Measurements from ENCODE around the gene GGACT. TPM values are rescaled to one million over a fixed set of nuclear protein-coding genes. Genes with fewer than 3 reads are reported as not detected.
A peak's percentile ranks its signal among the peaks of the same experiment; 100 is the strongest.

The GGACT gene
- 5.9 TPM for polyA plus RNA-seq (2013, experiment 1 of 4)
- 6.6 TPM for polyA plus RNA-seq (2013, experiment 2 of 4)
- 5.7 TPM for polyA plus RNA-seq (2013, experiment 3 of 4)
- 6.4 TPM for polyA plus RNA-seq (2013, experiment 4 of 4)

DNA sequence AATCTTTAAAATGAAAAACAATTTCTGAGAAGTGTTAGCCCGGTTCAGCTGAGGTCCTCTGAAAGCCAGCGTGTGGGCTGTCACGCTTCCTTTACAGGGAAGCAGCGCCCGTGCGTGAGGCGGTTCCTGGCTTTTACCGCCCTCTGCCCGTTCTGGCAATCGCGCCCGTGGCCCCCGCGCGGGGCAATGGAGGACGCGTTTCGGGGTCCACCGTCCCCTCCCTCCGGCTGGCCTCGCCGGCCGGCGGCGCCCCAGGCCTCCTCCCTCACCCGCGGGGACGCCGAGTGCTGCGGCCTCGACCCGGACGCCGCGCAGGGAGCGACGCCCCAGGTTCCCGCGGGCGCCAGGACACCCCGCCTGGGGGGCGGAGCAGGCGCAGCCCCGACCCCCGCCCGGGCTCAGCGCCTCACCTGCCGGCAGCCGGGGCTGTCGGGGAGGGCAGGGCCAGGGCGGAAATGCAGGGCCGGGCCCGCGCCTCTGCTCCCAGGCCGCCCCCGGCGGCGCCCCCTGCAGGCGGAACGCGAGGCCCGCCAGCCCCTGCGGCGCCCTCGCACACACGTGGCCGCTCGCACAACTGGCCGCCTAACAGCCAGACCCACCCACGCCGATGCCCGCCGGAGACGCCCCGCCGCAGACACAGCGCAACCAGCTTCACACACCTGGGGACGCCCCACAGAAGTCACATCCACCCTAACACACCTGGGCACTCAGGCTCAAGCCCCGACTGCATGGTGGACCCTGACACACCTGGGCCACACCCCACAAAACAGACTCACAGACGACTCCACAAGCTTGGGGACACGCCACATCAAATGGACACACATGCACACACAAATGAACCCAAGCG, at the start of gene GGACT:
Gene GGACT, minus strand, starts transcription at position 459 of the 847 bp plus-strand sequence. CDS start 56,198 bp downstream, outside the sequence.
- Histone ChIP-seq H3K36me3 (ENCODE audit: control insufficient read depth, insufficient read depth, low read length) (no peaks in the 10 kb centered on the region), H3K27ac (ENCODE audit: insufficient read depth, low read depth, low read length, poor library complexity, severe bottlenecking) (no peak within 1 kb of the TSS), H3K27me3 (ENCODE audit: control insufficient read depth, insufficient read depth, low read length, poor library complexity, severe bottlenecking) (no peaks in the 10 kb centered on the region), H3K4me1 (ENCODE audit: control insufficient read depth, insufficient read depth, low read length) (no peaks in the 10 kb centered on the region), H3K9me3 (ENCODE audit: control insufficient read depth, low read length) (no peaks in the 10 kb centered on the region), H3K4me3 (ENCODE audit: insufficient read depth, low read depth, low read length) (peak within 1 kb of the TSS; percentile 67)
- 12 to 14% methylated on average over 82 of the region's 82 CpGs for WGBS, 2 experiments

DNA sequence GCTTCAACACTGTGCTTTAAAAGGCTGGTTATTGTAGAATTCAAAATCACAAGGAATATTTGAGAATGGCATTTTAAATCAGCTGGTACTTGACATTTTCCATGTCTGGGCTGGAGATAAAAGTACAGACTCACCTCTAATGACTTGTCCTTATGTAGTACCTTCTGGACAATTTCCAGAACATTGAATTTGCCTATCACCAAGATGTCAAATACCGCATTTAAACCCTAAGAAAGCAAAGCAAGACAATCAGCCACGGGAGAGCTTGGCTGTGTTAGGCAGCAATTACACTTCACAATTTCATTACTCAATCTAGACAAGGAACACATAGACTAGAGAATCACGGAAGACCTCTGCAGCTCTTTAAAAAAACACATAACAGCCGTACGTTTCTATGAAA, 49.2 kb upstream of the GGACT start:
- H3K27ac ChIP-seq (ENCODE audit: insufficient read depth, low read depth, low read length, poor library complexity, severe bottlenecking), result no peak overlapping the region
- H3K4me1 ChIP-seq (ENCODE audit: control insufficient read depth, insufficient read depth, low read length), result no peaks in the 10 kb centered on the region
- no peaks in the 10 kb centered on the region for H3K27me3 ChIP-seq (ENCODE audit: control insufficient read depth, insufficient read depth, low read length, poor library complexity, severe bottlenecking)
- no peaks in the 10 kb centered on the region for H3K9me3 ChIP-seq (ENCODE audit: control insufficient read depth, low read length)
- peaks cover 31% of the 10 kb centered on the region for H3K36me3 ChIP-seq (ENCODE audit: control insufficient read depth, insufficient read depth, low read length)
- WGBS, 2 experiments, result 93 to 94% methylated on average over 3 to 5 of the region's 5 CpGs
- no peak overlapping the region for H3K4me3 ChIP-seq (ENCODE audit: insufficient read depth, low read depth, low read length)

DNA sequence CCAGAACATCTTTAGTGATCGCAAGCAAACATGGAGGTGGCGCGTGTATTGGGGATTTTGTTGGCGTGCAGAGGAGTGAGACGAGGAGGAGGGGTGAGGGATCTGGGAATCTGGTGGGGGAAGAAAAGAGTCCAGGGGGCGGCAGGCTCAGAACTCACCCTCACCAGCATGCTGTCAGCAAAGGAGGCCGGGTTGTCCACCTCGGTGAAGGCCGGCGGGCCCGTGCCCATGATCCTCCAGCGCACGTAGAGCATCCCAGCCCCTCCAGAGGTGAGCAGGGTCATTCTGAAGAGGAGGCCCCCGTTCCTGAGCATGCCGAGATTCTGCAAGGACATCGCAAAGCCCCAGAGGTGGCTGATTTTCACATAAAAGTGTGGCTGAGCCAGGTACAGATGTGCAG, 48.8 kb upstream of the GGACT start:
- Histone ChIP-seq H3K36me3 (ENCODE audit: control insufficient read depth, insufficient read depth, low read length) (peaks cover 27% of the 10 kb centered on the region), H3K9me3 (ENCODE audit: control insufficient read depth, low read length) (no peaks in the 10 kb centered on the region), H3K4me3 (ENCODE audit: insufficient read depth, low read depth, low read length) (no peak overlapping the region), H3K27me3 (ENCODE audit: control insufficient read depth, insufficient read depth, low read length, poor library complexity, severe bottlenecking) (no peaks in the 10 kb centered on the region), H3K4me1 (ENCODE audit: control insufficient read depth, insufficient read depth, low read length) (no peaks in the 10 kb centered on the region), H3K27ac (ENCODE audit: insufficient read depth, low read depth, low read length, poor library complexity, severe bottlenecking) (no peak overlapping the region)
- WGBS, 2 experiments, result 93% methylated on average over 16 of the region's 16 CpGs

DNA sequence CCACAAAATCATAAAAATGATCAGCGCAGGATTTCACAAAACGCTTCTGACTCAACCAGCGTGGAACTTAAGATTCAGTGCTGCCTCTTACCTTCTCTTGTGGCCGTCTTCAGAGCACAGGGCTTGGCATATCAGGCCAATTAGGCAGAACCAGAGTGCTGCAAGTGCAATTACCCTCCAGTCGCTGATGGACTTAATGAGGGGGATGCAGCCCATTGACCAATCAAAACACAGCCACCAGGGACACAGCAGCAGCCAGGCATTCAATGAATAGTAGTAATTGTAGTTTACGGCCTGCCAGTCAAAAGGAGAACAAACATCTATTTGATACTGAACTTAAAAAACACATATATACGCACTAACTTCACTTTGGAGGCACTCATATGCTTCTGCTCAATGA, 47.9 kb upstream of the GGACT start:
- Histone ChIP-seq H3K4me3 (ENCODE audit: insufficient read depth, low read depth, low read length) (no peak overlapping the region), H3K9me3 (ENCODE audit: control insufficient read depth, low read length) (no peaks in the 10 kb centered on the region), H3K4me1 (ENCODE audit: control insufficient read depth, insufficient read depth, low read length) (peaks cover 2% of the 10 kb centered on the region), H3K27ac (ENCODE audit: insufficient read depth, low read depth, low read length, poor library complexity, severe bottlenecking) (no peak overlapping the region), H3K27me3 (ENCODE audit: control insufficient read depth, insufficient read depth, low read length, poor library complexity, severe bottlenecking) (no peaks in the 10 kb centered on the region), H3K36me3 (ENCODE audit: control insufficient read depth, insufficient read depth, low read length) (peaks cover 23% of the 10 kb centered on the region)
- WGBS, 2 experiments, result 94 to 97% methylated on average over 6 to 7 of the region's 7 CpGs

DNA sequence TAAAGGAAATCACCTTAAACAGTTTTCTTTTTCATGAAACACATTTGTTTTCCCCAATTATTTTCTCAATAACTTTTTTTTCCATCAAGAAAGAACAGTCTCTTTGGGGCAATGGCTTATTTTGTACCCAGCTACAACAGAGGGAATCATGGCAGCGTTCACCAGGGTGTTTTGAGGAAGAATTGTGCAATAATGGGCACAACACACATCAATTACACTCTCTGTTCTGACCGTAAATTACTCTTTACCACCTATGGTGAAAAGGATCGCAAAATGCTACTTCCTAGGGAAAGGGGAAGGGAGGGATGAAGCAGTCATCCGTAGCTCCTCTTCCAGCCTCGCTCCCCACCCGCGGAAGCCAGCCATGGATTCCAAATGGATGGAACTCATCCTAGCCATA, 47.4 kb upstream of the GGACT start:
- Histone ChIP-seq H3K27me3 (ENCODE audit: control insufficient read depth, insufficient read depth, low read length, poor library complexity, severe bottlenecking) (no peaks in the 10 kb centered on the region), H3K27ac (ENCODE audit: insufficient read depth, low read depth, low read length, poor library complexity, severe bottlenecking) (no peak overlapping the region), H3K36me3 (ENCODE audit: control insufficient read depth, insufficient read depth, low read length) (peaks cover 18% of the 10 kb centered on the region), H3K4me1 (ENCODE audit: control insufficient read depth, insufficient read depth, low read length) (peaks cover 6% of the 10 kb centered on the region), H3K9me3 (ENCODE audit: control insufficient read depth, low read length) (no peaks in the 10 kb centered on the region), H3K4me3 (ENCODE audit: insufficient read depth, low read depth, low read length) (no peak overlapping the region)
- whole genome bisulfite sequencing, 2 experiments, result 87% methylated on average over 5 to 7 of the region's 7 CpGs

DNA sequence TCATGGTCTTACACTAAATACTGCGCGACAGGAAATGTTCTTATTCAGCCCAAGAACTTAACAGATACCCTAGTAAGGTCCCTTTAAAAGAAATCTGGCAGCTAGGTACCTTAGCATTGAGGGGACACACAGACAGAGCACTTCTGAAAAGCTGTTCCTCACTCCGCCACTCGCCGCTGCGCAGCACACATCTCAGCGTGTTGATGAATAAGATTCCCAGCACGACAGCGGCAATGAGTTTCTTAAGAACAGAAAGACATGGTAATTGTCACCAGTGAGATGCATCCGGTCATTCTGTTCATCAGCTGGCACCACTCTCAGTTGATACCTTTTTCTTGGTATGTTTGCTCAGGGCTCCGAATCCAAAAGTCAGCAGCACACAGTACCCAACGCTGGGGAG, 46.1 kb upstream of the GGACT start:
- peaks cover 16% of the 10 kb centered on the region for H3K4me1 ChIP-seq (ENCODE audit: control insufficient read depth, insufficient read depth, low read length)
- H3K27ac ChIP-seq (ENCODE audit: insufficient read depth, low read depth, low read length, poor library complexity, severe bottlenecking), result no peak overlapping the region
- no peak overlapping the region for H3K4me3 ChIP-seq (ENCODE audit: insufficient read depth, low read depth, low read length)
- peaks cover 16% of the 10 kb centered on the region for H3K36me3 ChIP-seq (ENCODE audit: control insufficient read depth, insufficient read depth, low read length)
- no peaks in the 10 kb centered on the region for H3K27me3 ChIP-seq (ENCODE audit: control insufficient read depth, insufficient read depth, low read length, poor library complexity, severe bottlenecking)
- no peaks in the 10 kb centered on the region for H3K9me3 ChIP-seq (ENCODE audit: control insufficient read depth, low read length)
- WGBS, 2 experiments, result 91 to 93% methylated on average over 12 of the region's 12 CpGs

DNA sequence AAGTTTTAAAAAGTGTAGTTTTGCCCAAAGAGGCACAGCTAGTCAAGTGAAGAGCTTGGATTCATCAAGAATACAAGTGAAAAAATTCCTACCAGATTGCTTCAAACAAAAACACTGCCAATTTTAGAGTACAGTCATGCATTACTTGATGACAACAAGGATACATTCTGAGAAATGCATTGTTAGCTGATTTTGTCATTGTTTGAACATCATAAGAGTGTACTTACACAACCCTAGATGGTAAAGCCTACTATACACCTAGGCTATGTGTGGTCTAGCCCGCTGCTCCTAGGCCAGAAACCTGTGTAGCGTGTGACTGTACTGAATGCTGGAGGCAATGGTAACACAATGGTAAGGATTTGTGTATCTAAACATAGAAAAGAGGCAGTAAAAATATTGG, 44.9 kb upstream of the GGACT start:
- peaks cover 26% of the 10 kb centered on the region for H3K36me3 ChIP-seq (ENCODE audit: control insufficient read depth, insufficient read depth, low read length)
- no peak overlapping the region for H3K4me3 ChIP-seq (ENCODE audit: insufficient read depth, low read depth, low read length)
- 72 to 74% methylated on average over 2 of the region's 2 CpGs for WGBS, 2 experiments
- no peaks in the 10 kb centered on the region for H3K9me3 ChIP-seq (ENCODE audit: control insufficient read depth, low read length)
- peaks cover 16% of the 10 kb centered on the region for H3K4me1 ChIP-seq (ENCODE audit: control insufficient read depth, insufficient read depth, low read length)
- H3K27me3 ChIP-seq (ENCODE audit: control insufficient read depth, insufficient read depth, low read length, poor library complexity, severe bottlenecking), result no peaks in the 10 kb centered on the region
- no peak overlapping the region for H3K27ac ChIP-seq (ENCODE audit: insufficient read depth, low read depth, low read length, poor library complexity, severe bottlenecking)

DNA sequence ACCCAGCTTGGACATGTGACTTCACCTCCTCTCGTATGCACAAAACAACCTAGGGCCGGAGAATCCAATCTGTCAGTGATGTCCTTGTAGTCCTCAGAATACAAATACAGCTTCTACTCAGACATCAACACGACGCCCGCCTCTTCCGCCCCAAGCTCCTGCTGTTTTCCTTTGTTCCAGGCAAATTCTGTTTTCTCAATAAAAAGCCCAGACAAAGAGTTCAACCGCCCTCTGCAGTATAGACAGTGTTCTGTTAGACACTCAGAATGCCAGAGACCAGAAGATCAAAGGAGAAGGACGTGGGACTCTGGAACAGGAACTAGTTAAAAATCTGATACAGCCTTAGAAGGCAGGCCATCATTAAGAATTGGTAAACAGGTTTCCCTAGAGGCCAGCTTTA, 42.0 kb upstream of the GGACT start:
- Histone ChIP-seq H3K9me3 (ENCODE audit: control insufficient read depth, low read length) (no peaks in the 10 kb centered on the region), H3K4me3 (ENCODE audit: insufficient read depth, low read depth, low read length) (no peak overlapping the region), H3K27ac (ENCODE audit: insufficient read depth, low read depth, low read length, poor library complexity, severe bottlenecking) (peak overlapping the region; percentile 59), H3K4me1 (ENCODE audit: control insufficient read depth, insufficient read depth, low read length) (peaks cover 16% of the 10 kb centered on the region), H3K36me3 (ENCODE audit: control insufficient read depth, insufficient read depth, low read length) (peaks cover 21% of the 10 kb centered on the region), H3K27me3 (ENCODE audit: control insufficient read depth, insufficient read depth, low read length, poor library complexity, severe bottlenecking) (no peaks in the 10 kb centered on the region)
- WGBS, 2 experiments, result 30 to 35% methylated on average over 8 of the region's 8 CpGs

DNA sequence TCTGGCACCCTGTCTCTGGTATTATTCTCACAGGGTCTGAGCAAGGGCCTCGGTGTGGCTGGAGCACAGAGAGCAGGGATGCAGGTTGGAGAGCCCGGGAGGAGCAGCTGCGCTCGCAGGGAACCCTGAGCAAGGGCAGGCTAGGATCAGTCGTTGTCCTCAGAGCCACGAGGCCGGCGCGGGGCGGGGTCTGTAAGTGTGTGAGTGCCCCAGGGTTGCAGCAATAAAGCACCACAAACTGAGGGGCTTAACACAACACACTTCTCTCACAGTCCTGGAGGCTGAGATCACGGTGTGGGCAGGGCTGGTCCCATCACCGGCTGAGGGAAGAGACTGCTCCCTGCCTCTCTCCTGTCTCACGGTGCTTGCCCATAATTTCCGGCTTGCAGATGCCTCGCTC, 38.5 kb upstream of the GGACT start:
- no peaks in the 10 kb centered on the region for H3K27me3 ChIP-seq (ENCODE audit: control insufficient read depth, insufficient read depth, low read length, poor library complexity, severe bottlenecking)
- H3K4me1 ChIP-seq (ENCODE audit: control insufficient read depth, insufficient read depth, low read length), result peaks cover 16% of the 10 kb centered on the region
- no peak overlapping the region for H3K27ac ChIP-seq (ENCODE audit: insufficient read depth, low read depth, low read length, poor library complexity, severe bottlenecking)
- H3K36me3 ChIP-seq (ENCODE audit: control insufficient read depth, insufficient read depth, low read length), result peaks cover 33% of the 10 kb centered on the region
- 93 to 94% methylated on average over 15 of the region's 15 CpGs for WGBS, 2 experiments
- H3K4me3 ChIP-seq (ENCODE audit: insufficient read depth, low read depth, low read length), result no peak overlapping the region
- no peaks in the 10 kb centered on the region for H3K9me3 ChIP-seq (ENCODE audit: control insufficient read depth, low read length)

DNA sequence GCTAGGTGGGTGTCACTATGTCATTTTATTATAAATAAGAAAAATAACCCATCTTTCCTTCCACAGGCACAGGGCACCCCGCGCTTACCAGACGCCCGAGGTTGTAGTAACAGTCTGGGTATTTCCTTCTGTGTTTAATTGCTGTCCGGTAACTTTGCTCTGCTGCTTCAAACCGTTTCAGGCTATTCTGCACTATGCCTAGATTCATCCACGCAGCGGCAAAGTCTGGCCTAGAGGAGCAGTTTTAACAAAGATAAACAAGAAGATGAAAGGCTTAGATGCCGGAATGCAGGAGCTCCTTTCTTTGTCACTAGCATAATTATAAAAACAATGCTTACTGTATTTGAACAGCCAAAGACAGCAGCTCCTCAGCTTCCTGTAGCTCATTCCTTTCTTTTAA, 36.9 kb upstream of the GGACT start:
- Histone ChIP-seq H3K27ac (ENCODE audit: insufficient read depth, low read depth, low read length, poor library complexity, severe bottlenecking) (no peak overlapping the region), H3K27me3 (ENCODE audit: control insufficient read depth, insufficient read depth, low read length, poor library complexity, severe bottlenecking) (no peaks in the 10 kb centered on the region), H3K36me3 (ENCODE audit: control insufficient read depth, insufficient read depth, low read length) (peaks cover 37% of the 10 kb centered on the region), H3K4me3 (ENCODE audit: insufficient read depth, low read depth, low read length) (no peak overlapping the region), H3K4me1 (ENCODE audit: control insufficient read depth, insufficient read depth, low read length) (peaks cover 4% of the 10 kb centered on the region), H3K9me3 (ENCODE audit: control insufficient read depth, low read length) (no peaks in the 10 kb centered on the region)
- WGBS, 2 experiments, result 75 to 84% methylated on average over 9 of the region's 9 CpGs

All from ectodermal cell (in vitro differentiated cells).